Measurements from ENCODE around the gene OR12D1.

- TF ChIP-seq, protein P1, sequence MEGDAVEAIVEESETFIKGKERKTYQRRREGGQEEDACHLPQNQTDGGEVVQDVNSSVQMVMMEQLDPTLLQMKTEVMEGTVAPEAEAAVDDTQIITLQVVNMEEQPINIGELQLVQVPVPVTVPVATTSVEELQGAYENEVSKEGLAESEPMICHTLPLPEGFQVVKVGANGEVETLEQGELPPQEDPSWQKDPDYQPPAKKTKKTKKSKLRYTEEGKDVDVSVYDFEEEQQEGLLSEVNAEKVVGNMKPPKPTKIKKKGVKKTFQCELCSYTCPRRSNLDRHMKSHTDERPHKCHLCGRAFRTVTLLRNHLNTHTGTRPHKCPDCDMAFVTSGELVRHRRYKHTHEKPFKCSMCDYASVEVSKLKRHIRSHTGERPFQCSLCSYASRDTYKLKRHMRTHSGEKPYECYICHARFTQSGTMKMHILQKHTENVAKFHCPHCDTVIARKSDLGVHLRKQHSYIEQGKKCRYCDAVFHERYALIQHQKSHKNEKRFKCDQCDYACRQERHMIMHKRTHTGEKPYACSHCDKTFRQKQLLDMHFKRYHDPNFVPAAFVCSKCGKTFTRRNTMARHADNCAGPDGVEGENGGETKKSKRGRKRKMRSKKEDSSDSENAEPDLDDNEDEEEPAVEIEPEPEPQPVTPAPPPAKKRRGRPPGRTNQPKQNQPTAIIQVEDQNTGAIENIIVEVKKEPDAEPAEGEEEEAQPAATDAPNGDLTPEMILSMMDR (conservative IDR thresholded peaks at IDR 0.05; ENCODE audit: low read length) = no peak
- no peak for TF ChIP-seq EZH2phosphoT487 (IDR thresholded peaks at IDR 0.05; ENCODE audit: borderline replicate concordance)
These were observed 46.5 kb downstream of the OR12D1 start for GRCh38 chr6:29461021-29461814.
